HG03571 (cell line): ENCODE data around the gene PCDHB8.
"Not testable (repeated sequence)": the region's sequence is repeated elsewhere in the genome, so short reads cannot be mapped to it uniquely, and the experiment has no call there.

ENCODE experiments used
- ATAC-seq: cut with Tn5 transposase; IDR thresholded peaks from one replicate; pipeline ENCODE4 v1.9.1; 2021; ENCODE audit not compliant: unreplicated experiment

The PCDHB8 gene

DNA sequence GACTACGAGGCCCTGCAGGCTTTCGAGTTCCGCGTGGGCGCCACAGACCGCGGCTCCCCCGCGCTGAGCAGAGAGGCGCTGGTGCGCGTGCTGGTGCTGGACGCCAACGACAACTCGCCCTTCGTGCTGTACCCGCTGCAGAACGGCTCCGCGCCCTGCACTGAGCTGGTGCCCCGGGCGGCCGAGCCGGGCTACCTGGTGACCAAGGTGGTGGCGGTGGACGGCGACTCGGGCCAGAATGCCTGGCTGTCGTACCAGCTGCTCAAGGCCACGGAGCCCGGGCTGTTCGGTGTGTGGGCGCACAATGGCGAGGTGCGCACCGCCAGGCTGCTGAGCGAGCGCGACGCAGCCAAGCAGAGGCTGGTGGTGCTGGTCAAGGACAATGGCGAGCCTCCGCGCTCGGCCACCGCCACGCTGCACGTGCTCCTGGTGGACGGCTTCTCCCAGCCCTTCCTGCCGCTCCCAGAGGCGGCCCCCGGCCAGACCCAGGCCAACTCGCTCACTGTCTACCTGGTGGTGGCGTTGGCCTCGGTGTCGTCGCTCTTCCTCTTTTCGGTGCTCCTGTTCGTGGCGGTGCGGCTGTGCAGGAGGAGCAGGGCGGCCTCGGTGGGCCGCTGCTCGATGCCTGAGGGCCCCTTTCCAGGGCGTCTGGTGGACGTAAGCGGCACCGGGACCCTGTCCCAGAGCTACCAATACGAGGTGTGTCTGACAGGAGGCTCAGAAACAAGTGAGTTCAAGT is 6.7 kb downstream of the PCDHB8 start:
- ATAC-seq, result not testable (repeated sequence)

DNA sequence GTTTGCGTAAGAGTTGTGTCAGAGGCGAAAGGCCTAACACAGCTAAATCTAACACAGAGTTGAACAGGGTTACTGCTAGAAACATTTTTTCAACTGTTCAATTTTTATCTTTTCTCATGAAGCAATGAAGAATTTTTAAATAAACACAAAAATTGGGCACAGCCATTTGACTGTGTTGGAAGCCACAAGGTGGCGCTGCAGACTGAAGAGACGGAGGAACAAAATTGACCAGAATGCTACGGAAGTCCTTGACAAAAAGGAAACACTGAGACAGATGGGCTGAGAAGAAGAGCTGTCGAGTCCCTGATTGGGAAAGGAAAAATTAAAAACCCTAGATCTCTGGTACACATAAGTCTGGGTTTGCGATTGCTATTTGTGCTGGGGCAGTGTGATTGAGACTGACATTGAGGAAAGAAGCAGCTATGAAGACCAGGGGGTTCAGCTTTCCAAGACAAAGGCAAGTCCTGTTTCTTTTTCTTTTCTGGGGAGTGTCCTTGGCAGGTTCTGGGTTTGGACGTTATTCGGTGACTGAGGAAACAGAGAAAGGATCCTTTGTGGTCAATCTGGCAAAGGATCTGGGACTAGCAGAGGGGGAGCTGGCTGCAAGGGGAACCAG is 9.4 kb downstream of the PCDHB8 start, which contains the start of gene PCDHB9:
TSS of gene PCDHB9 (plus strand) at position 265 of the 616 bp plus-strand sequence. CDS start at position 423, 158 bp downstream.
- no peak for ATAC-seq

DNA sequence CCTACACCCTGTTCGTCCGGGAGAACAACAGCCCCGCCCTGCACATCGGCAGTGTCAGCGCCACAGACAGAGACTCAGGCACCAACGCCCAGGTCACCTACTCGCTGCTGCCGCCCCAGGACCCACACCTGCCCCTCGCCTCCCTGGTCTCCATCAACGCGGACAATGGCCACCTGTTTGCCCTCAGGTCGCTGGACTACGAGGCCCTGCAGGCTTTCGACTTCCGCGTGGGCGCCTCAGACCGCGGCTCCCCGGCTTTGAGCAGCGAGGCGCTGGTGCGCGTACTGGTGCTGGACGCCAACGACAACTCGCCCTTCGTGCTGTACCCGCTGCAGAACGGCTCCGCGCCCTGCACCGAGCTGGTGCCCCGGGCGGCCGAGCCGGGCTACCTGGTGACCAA is 11.1 kb downstream of the PCDHB8 start:
- ATAC-seq, result not testable (repeated sequence)

DNA sequence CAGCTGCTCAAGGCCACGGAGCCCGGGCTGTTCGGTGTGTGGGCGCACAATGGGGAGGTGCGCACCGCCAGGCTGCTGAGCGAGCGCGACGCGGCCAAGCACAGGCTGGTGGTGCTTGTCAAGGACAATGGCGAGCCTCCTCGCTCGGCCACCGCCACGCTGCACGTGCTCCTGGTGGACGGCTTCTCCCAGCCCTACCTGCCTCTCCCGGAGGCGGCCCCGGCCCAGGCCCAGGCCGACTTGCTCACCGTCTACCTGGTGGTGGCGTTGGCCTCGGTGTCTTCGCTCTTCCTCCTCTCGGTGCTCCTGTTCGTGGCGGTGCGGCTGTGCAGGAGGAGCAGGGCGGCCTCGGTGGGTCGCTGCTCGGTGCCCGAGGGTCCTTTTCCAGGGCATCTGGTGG is 11.5 kb downstream of the PCDHB8 start:
- not testable (repeated sequence) for ATAC-seq

DNA sequence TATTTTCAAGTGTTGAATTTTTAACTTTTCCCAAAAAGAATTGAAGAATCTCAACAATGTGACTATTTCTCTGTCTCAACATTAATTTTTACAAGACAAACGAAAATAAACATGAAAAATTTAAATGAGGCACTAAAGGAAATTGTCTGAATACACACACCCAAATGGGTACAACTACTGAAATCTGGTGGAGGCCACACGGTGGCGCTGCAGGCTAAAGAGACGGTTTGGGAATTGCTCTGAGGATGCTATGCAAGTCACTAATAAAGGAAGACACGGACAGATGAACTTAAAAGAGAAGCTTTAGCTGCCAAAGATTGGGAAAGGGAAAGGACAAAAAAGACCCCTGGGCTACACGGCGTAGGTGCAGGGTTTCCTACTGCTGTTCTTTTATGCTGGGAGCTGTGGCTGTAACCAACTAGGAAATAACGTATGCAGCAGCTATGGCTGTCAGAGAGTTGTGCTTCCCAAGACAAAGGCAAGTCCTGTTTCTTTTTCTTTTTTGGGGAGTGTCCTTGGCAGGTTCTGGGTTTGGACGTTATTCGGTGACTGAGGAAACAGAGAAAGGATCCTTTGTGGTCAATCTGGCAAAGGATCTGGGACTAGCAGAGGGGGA is 14.6 kb downstream of the PCDHB8 start, which contains the start of gene PCDHB10:
TSS of gene PCDHB10 (plus strand) at position 244 of the 616 bp plus-strand sequence. CDS start at position 444, 200 bp downstream.
- ATAC-seq, result no peak

- not testable (repeated sequence) for ATAC-seq
Observed at GRCh38 chr5:141194332-141194731, 16.7 kb downstream of the PCDHB8 start.

- no peak for ATAC-seq
Observed at GRCh38 chr5:141196363-141196762, 18.8 kb downstream of the PCDHB8 start.

DNA sequence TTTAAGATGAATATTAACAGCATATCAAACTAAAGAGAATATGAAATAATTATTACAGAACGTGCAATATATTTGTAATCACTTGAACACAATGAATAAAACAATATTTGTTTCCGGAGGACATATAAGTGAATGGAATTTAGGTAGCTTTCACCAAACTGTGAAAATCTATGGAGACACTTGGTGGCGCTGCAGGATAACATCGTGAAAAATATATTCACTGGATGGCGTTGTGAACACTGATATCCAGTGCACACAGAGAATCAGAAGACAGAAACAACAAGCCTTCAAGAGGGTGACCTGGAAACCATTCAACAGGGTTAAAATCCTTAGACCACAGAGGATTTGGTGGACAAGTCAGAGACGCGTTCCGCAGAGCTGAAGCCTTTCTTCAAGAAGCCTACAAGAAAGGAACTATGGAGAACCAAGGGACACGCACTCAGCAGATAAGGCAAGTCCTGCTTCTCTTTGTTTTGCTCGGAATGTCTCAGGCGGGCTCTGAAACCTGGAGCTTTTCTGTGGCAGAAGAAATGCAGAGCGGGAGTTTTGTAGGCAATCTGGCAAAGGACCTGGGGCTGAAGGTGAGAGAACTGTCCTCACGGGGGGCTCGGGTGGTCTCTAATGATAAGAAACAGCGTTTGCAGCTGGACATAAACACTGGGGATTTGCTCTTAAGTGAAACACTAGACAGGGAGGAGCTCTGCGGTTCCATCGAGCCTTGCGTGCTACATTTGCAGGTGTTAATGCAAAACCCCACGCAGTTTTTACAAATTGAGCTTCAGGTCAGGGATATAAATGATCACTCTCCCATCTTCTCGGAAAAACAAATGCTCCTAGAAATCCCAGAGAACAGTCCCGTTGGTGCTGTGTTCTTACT is 22.0 kb downstream of the PCDHB8 start, which contains the start of gene PCDHB11:
TSS of gene PCDHB11 (plus strand) at position 269 of the 877 bp plus-strand sequence. CDS start at position 417, 148 bp downstream.
- no peak for ATAC-seq

DNA sequence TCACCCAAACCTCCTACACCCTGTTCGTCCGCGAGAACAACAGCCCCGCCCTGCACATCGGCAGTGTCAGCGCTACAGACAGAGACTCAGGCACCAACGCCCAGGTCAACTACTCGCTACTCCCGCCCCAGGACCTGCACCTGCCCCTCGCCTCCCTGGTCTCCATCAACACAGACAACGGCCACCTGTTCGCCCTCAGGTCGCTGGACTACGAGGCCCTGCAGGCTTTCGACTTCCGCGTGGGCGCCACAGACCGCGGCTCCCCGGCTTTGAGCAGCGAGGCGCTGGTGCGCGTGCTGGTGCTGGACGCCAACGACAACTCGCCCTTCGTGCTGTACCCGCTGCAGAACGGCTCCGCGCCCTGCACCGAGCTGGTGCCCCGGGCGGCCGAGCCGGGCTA is 23.5 kb downstream of the PCDHB8 start:
- not testable (repeated sequence) for ATAC-seq

DNA sequence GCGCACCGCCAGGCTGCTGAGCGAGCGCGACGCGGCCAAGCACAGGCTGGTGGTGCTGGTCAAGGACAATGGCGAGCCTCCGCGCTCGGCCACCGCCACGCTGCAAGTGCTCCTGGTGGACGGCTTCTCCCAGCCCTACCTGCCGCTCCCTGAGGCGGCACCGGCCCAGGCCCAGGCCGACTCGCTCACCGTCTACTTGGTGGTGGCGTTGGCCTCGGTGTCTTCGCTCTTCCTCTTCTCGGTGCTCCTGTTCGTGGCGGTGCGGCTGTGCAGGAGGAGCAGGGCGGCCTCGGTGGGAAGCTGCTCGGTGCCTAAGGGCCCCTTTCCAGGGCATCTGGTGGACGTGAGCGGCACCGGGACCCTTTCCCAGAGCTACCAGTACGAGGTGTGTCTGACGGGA is 24.1 kb downstream of the PCDHB8 start:
- not testable (repeated sequence) for ATAC-seq

GRCh38 chr5:141208478-141208877 is 30.9 kb downstream of the PCDHB8 start, which contains the start of gene PCDHB12:
TSS of gene PCDHB12 (plus strand) at chr5:141208719. CDS start at chr5:141208908, 189 bp downstream.
- no peak for ATAC-seq

DNA sequence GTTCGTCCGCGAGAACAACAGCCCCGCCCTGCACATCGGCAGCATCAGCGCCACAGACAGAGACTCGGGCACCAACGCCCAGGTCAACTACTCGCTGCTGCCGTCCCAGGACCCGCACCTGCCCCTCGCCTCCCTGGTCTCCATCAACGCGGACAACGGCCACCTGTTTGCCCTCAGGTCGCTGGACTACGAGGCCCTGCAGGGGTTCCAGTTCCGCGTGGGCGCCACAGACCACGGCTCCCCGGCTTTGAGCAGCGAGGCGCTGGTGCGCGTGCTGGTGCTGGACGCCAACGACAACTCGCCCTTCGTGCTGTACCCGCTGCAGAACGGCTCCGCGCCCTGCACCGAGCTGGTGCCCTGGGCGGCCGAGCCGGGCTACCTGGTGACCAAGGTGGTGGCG is 32.7 kb downstream of the PCDHB8 start:
- not testable (repeated sequence) for ATAC-seq

DNA sequence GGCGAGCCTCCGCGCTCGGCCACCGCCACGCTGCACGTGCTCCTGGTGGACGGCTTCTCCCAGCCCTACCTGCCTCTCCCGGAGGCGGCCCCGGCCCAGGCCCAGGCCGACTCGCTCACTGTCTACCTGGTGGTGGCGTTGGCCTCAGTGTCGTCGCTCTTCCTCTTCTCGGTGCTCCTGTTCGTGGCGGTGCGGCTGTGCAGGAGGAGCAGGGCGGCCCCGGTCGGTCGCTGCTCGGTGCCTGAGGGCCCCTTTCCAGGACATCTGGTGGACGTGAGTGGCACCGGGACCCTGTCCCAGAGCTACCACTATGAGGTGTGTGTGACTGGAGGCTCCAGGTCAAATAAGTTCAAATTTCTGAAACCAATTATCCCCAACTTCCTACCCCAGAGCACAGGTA is 33.3 kb downstream of the PCDHB8 start:
- ATAC-seq, result not testable (repeated sequence)

GRCh38 chr5:141213656-141214339 is 36.2 kb downstream of the PCDHB8 start, which contains the start of gene PCDHB13:
TSS of gene PCDHB13 (plus strand) at chr5:141213919. CDS start at chr5:141214124, 205 bp downstream.
- ATAC-seq, result not testable (repeated sequence)

GRCh38 chr5:141214583-141214982 is 37.0 kb downstream of the PCDHB8 start:
- ATAC-seq, result not testable (repeated sequence)

- ATAC-seq, result not testable (repeated sequence)
Observed at GRCh38 chr5:141215504-141215903, 37.9 kb downstream of the PCDHB8 start.

DNA sequence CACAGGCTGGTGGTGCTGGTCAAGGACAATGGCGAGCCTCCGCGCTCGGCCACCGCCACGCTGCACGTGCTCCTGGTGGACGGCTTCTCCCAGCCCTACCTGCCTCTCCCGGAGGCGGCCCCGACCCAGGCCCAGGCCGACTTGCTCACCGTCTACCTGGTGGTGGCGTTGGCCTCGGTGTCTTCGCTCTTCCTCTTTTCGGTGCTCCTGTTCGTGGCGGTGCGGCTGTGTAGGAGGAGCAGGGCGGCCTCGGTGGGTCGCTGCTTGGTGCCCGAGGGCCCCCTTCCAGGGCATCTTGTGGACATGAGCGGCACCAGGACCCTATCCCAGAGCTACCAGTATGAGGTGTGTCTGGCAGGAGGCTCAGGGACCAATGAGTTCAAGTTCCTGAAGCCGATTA is 38.4 kb downstream of the PCDHB8 start:
- not testable (repeated sequence) for ATAC-seq

GRCh38 chr5:141223112-141223783 is 45.7 kb downstream of the PCDHB8 start, which contains the start of gene PCDHB14:
TSS of gene PCDHB14 (plus strand) at chr5:141223343. CDS start at chr5:141223506, 163 bp downstream.
- no peak for ATAC-seq

DNA sequence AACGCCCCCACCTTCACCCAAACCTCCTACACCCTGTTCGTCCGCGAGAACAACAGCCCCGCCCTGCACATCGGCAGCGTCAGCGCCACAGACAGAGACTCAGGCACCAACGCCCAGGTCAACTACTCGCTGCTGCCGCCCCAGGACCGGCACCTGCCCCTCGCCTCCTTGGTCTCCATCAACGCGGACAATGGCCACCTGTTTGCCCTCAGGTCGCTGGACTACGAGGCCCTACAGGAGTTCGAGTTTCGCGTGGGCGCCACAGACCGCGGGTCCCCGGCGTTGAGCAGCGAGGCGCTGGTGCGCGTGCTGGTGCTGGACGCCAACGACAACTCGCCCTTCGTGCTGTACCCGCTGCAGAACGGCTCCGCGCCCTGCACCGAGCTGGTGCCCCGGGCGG is 47.3 kb downstream of the PCDHB8 start:
- ATAC-seq, result not testable (repeated sequence)
